Measurements from ENCODE around the gene ECPAS. TPM values are rescaled to one million over a fixed set of nuclear protein-coding genes. Genes with fewer than 3 reads are reported as not detected.
"Not testable (repeated sequence)": the region's sequence is repeated elsewhere in the genome, so short reads cannot be mapped to it uniquely, and the experiment has no call there.

Gene ECPAS
- total and polyA plus RNA-seq, 7 experiments from 2014 or later = 6.8 to 86.1 (median 49.1) TPM

GRCh38 chr9:111445799-111446198 is 38.4 kb downstream of the ECPAS start:
- intact Hi-C loops (cut with micrococcal nuclease); H3K27me3 Mint-ChIP-seq; H3K36me3 ChIP-seq (ENCODE audit: control insufficient read depth in 2 of 3, insufficient read depth in 3 of 3, low read length in 3 of 3); H3K27me3 ChIP-seq (ENCODE audit: control insufficient read depth in 2 of 2, insufficient read depth in 2 of 2, low read length in 2 of 2); ATAC-seq; H3K9me3 ChIP-seq (ENCODE audit: control insufficient read depth in 2 of 3, low read length in 3 of 3); DNase-seq; H3K4me1 Mint-ChIP-seq; H3K4me3 Mint-ChIP-seq; H3K27ac Mint-ChIP-seq; H3K4me1 ChIP-seq (ENCODE audit: control insufficient read depth in 2 of 2, insufficient read depth in 2 of 2, low read length in 2 of 2); CTCF ChIA-PET; POLR2A ChIA-PET; H3K4me3 ChIP-seq (ENCODE audit: low read length); H3K9me3 Mint-ChIP-seq; H3K27ac ChIP-seq (ENCODE audit: low read depth, low read length): not testable (repeated sequence)
- H3K36me3 Mint-ChIP-seq = peaks cover 0 to 55% (median 40%) of the 10 kb centered on the region in 5 donors

GRCh38 chr9:111443454-111443853 is 40.7 kb downstream of the ECPAS start:
- Mint-ChIP-seq H3K4me3 (no peak overlapping the region), H3K27me3 (no peaks in the 10 kb centered on the region), H3K36me3 (peaks cover 10 to 65% (median 49%) of the 10 kb centered on the region in 5 donors), H3K27ac (no peak overlapping the region), H3K9me3 (peaks cover 0 to 2% (median 0%) of the 10 kb centered on the region in 11 donors), H3K4me1 (peaks cover 0 to 6% (median 0%) of the 10 kb centered on the region in 7 donors)
- ChIA-PET POLR2A (no interaction called here), CTCF (no interaction called here)
- no peak for DNase-seq
- H3K4me3 ChIP-seq (ENCODE audit: low read length) = no peak overlapping the region
- no peak overlapping the region for H3K27ac ChIP-seq (ENCODE audit: low read depth, low read length)
- intact Hi-C loops (cut with micrococcal nuclease) = no loop called here
- peaks cover 0 to 23% (median 7%) of the 10 kb centered on the region in 3 experiments for H3K36me3 ChIP-seq (ENCODE audit: control insufficient read depth in 2 of 3, insufficient read depth in 3 of 3, low read length in 3 of 3)
- no peaks in the 10 kb centered on the region for H3K27me3 ChIP-seq (ENCODE audit: control insufficient read depth in 2 of 2, insufficient read depth in 2 of 2, low read length in 2 of 2)
- H3K9me3 ChIP-seq (ENCODE audit: control insufficient read depth in 2 of 3, low read length in 3 of 3) = no peaks in the 10 kb centered on the region
- no peaks in the 10 kb centered on the region for H3K4me1 ChIP-seq (ENCODE audit: control insufficient read depth in 2 of 2, insufficient read depth in 2 of 2, low read length in 2 of 2)
- ATAC-seq = no peak

- Mint-ChIP-seq H3K27ac (no peak overlapping the region), H3K36me3 (peaks cover 10 to 68% (median 52%) of the 10 kb centered on the region in 5 donors)
Observed at GRCh38 chr9:111442360-111443027, 41.7 kb downstream of the ECPAS start.

GRCh38 chr9:111440226-111440625 is 44.0 kb downstream of the ECPAS start:
- Histone ChIP-seq H3K9me3 (ENCODE audit: control insufficient read depth in 2 of 3, low read length in 3 of 3) (no peaks in the 10 kb centered on the region), H3K36me3 (ENCODE audit: control insufficient read depth in 2 of 3, insufficient read depth in 3 of 3, low read length in 3 of 3) (peaks cover 3 to 33% (median 12%) of the 10 kb centered on the region in 3 experiments), H3K4me1 (ENCODE audit: control insufficient read depth in 2 of 2, insufficient read depth in 2 of 2, low read length in 2 of 2) (no peaks in the 10 kb centered on the region), H3K4me3 (ENCODE audit: low read length) (no peak overlapping the region), H3K27me3 (ENCODE audit: control insufficient read depth in 2 of 2, insufficient read depth in 2 of 2, low read length in 2 of 2) (no peaks in the 10 kb centered on the region), H3K27ac (ENCODE audit: low read depth, low read length) (no peak overlapping the region)
- intact Hi-C loops (cut with micrococcal nuclease) = no loop called here
- Mint-ChIP-seq H3K27me3 (no peaks in the 10 kb centered on the region), H3K27ac (no peak overlapping the region), H3K9me3 (no peaks in the 10 kb centered on the region), H3K4me3 (no peak overlapping the region), H3K4me1 (peaks cover 0 to 6% (median 0%) of the 10 kb centered on the region in 7 donors), H3K36me3 (peaks cover 13 to 65% (median 39%) of the 10 kb centered on the region in 5 donors)
- CTCF ChIA-PET = no interaction called here
- no peak for ATAC-seq
- DNase-seq = no peak
- POLR2A ChIA-PET = no interaction called here

More at GRCh38 chr9:111442360-111443027, 41.7 kb downstream of the ECPAS start:
- POLR2A ChIA-PET = no interaction called here
- intact Hi-C loops (cut with micrococcal nuclease) = no loop called here
- Histone ChIP-seq H3K27ac (ENCODE audit: low read depth, low read length) (no peak overlapping the region), H3K36me3 (ENCODE audit: control insufficient read depth in 2 of 3, insufficient read depth in 3 of 3, low read length in 3 of 3) (peaks cover 0 to 27% (median 7%) of the 10 kb centered on the region in 3 experiments), H3K27me3 (ENCODE audit: control insufficient read depth in 2 of 2, insufficient read depth in 2 of 2, low read length in 2 of 2) (no peaks in the 10 kb centered on the region), H3K9me3 (ENCODE audit: control insufficient read depth in 2 of 3, low read length in 3 of 3) (no peaks in the 10 kb centered on the region), H3K4me3 (ENCODE audit: low read length) (no peak overlapping the region), H3K4me1 (ENCODE audit: control insufficient read depth in 2 of 2, insufficient read depth in 2 of 2, low read length in 2 of 2) (no peaks in the 10 kb centered on the region)
- ATAC-seq (no peak), DNase-seq (no peak)
- no peak overlapping the region for H3K4me3 Mint-ChIP-seq
- peaks cover 0 to 6% (median 0%) of the 10 kb centered on the region in 7 donors for H3K4me1 Mint-ChIP-seq
- no peaks in the 10 kb centered on the region for H3K27me3 Mint-ChIP-seq
- CTCF ChIA-PET = no interaction called here
- H3K9me3 Mint-ChIP-seq = peaks cover 0 to 2% (median 0%) of the 10 kb centered on the region in 11 donors

GRCh38 chr9:111438541-111439235 is 45.5 kb downstream of the ECPAS start:
- Mint-ChIP-seq H3K4me1 (peaks cover 0 to 6% (median 0%) of the 10 kb centered on the region in 7 donors), H3K27ac (peak overlapping the region in 1 of 9 donors; percentile 84), H3K9me3 (no peaks in the 10 kb centered on the region), H3K4me3 (no peak overlapping the region), H3K27me3 (no peaks in the 10 kb centered on the region), H3K36me3 (peaks cover 13 to 53% (median 32%) of the 10 kb centered on the region in 5 donors)
- peaks cover 3 to 33% (median 8%) of the 10 kb centered on the region in 3 experiments for H3K36me3 ChIP-seq (ENCODE audit: control insufficient read depth in 2 of 3, insufficient read depth in 3 of 3, low read length in 3 of 3)
- H3K27ac ChIP-seq (ENCODE audit: low read depth, low read length) = no peak overlapping the region
- CTCF ChIA-PET = no interaction called here
- ATAC-seq (no peak), DNase-seq (no peak)
- intact Hi-C loops (cut with micrococcal nuclease) = no loop called here
- H3K9me3 ChIP-seq (ENCODE audit: control insufficient read depth in 2 of 3, low read length in 3 of 3) = no peaks in the 10 kb centered on the region
- no peak overlapping the region for H3K4me3 ChIP-seq (ENCODE audit: low read length)
- no peaks in the 10 kb centered on the region for H3K27me3 ChIP-seq (ENCODE audit: control insufficient read depth in 2 of 2, insufficient read depth in 2 of 2, low read length in 2 of 2)
- no peaks in the 10 kb centered on the region for H3K4me1 ChIP-seq (ENCODE audit: control insufficient read depth in 2 of 2, insufficient read depth in 2 of 2, low read length in 2 of 2)
- POLR2A ChIA-PET = interaction anchor here (0.6 kb wide), 1 partner anchor 106 kb away, joined by 3 read pairs; no protein-coding TSS in a partner anchor

- H3K27me3 Mint-ChIP-seq = no peaks in the 10 kb centered on the region
- H3K36me3 Mint-ChIP-seq = peaks cover 15 to 53% (median 41%) of the 10 kb centered on the region in 5 donors
- peaks cover 0 to 6% (median 0%) of the 10 kb centered on the region in 7 donors for H3K4me1 Mint-ChIP-seq
- intact Hi-C loops (cut with micrococcal nuclease) = no loop called here
- H3K9me3 Mint-ChIP-seq = no peaks in the 10 kb centered on the region
- POLR2A ChIA-PET = no interaction called here
- no peak overlapping the region for H3K27ac Mint-ChIP-seq
- H3K4me3 Mint-ChIP-seq = no peak overlapping the region
- no peaks in the 10 kb centered on the region for H3K27me3 ChIP-seq (ENCODE audit: control insufficient read depth in 2 of 2, insufficient read depth in 2 of 2, low read length in 2 of 2)
- CTCF ChIA-PET = no interaction called here
- DNase-seq = no peak
- H3K36me3 ChIP-seq (ENCODE audit: control insufficient read depth in 2 of 3, insufficient read depth in 3 of 3, low read length in 3 of 3) = peaks cover 3 to 41% (median 5%) of the 10 kb centered on the region in 3 experiments
- H3K4me1 ChIP-seq (ENCODE audit: control insufficient read depth in 2 of 2, insufficient read depth in 2 of 2, low read length in 2 of 2) = no peaks in the 10 kb centered on the region
- H3K27ac ChIP-seq (ENCODE audit: low read depth, low read length) = no peak overlapping the region
- ATAC-seq = no peak
- no peaks in the 10 kb centered on the region for H3K9me3 ChIP-seq (ENCODE audit: control insufficient read depth in 2 of 3, low read length in 3 of 3)
- no peak overlapping the region for H3K4me3 ChIP-seq (ENCODE audit: low read length)
Observed at GRCh38 chr9:111436571-111436970, 47.6 kb downstream of the ECPAS start.

Measured in naive thymus-derived CD4-positive, alpha-beta T cell (primary cell).